ENCODE results near the gene DROSHA. TPM values are rescaled to one million over a fixed set of nuclear protein-coding genes. Genes with fewer than 3 reads are reported as not detected.
A peak's percentile ranks its signal among the peaks of the same experiment; 100 is the strongest.
"Not testable (repeated sequence)": the region's sequence is repeated elsewhere in the genome, so short reads cannot be mapped to it uniquely, and the experiment has no call there.

The DROSHA gene
- total and polyA plus RNA-seq, 4 donors, result 75.8 to 84.3 (median 82.1) TPM

GRCh38 chr5:31563216-31563615 lies 31.3 kb upstream of the DROSHA start:
- no peaks in the 10 kb centered on the region for H3K4me1 ChIP-seq (ENCODE audit: control insufficient read depth, insufficient read depth, low read length)
- H3K4me3 ChIP-seq (ENCODE audit: low read depth, low read length), result no peak overlapping the region
- H3K9me3 ChIP-seq (ENCODE audit: control insufficient read depth, insufficient read depth, low read length), result peaks cover 6% of the 10 kb centered on the region
- no peaks in the 10 kb centered on the region for H3K36me3 ChIP-seq (ENCODE audit: control insufficient read depth, insufficient read depth, low read length)
- 67% methylated on average over 1 of the region's 4 CpGs for WGBS (ENCODE audit: insufficient coverage)
- H3K27me3 ChIP-seq (ENCODE audit: control insufficient read depth, insufficient read depth, low read length), result no peaks in the 10 kb centered on the region
- no peak for DNase-seq (ENCODE audit: low read depth in 4 of 6, low spot score in 6 of 6)
- H3K27ac ChIP-seq (ENCODE audit: low read depth, low read length), result no peak overlapping the region

DNA sequence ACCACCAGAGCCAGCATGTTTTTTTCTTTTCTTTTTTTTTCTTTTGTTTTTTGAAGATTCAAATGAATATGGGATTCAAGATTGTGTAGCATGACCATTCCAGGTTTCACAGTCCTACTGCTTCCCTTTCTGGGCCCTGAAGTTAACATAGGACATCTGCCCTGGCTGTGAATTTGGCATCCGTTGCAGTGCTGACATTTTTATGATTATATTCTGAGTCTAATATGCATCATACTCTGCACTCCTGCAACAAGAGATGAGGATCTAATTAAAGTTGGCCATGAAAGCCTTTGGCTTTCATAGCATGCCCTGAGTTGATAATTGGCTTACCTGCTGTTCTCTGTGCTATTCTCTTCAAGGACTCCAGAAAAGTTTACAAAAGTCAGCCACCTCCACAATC lies 30.1 kb upstream of the DROSHA start:
- no CpG with 5 or more reads among the region's 1 CpG for WGBS (ENCODE audit: insufficient coverage)
- no peak overlapping the region for H3K27ac ChIP-seq (ENCODE audit: low read depth, low read length)
- peaks cover 5% of the 10 kb centered on the region for H3K36me3 ChIP-seq (ENCODE audit: control insufficient read depth, insufficient read depth, low read length)
- no peaks in the 10 kb centered on the region for H3K27me3 ChIP-seq (ENCODE audit: control insufficient read depth, insufficient read depth, low read length)
- no peak for DNase-seq (ENCODE audit: low read depth in 4 of 6, low spot score in 6 of 6)
- no peak overlapping the region for H3K4me3 ChIP-seq (ENCODE audit: low read depth, low read length)
- H3K9me3 ChIP-seq (ENCODE audit: control insufficient read depth, insufficient read depth, low read length), result peaks cover 6% of the 10 kb centered on the region
- H3K4me1 ChIP-seq (ENCODE audit: control insufficient read depth, insufficient read depth, low read length), result no peaks in the 10 kb centered on the region

GRCh38 chr5:31559942-31560341 lies 28.0 kb upstream of the DROSHA start:
- Histone ChIP-seq H3K9me3 (ENCODE audit: control insufficient read depth, insufficient read depth, low read length) (no peaks in the 10 kb centered on the region), H3K27me3 (ENCODE audit: control insufficient read depth, insufficient read depth, low read length) (no peaks in the 10 kb centered on the region), H3K4me1 (ENCODE audit: control insufficient read depth, insufficient read depth, low read length) (no peaks in the 10 kb centered on the region), H3K36me3 (ENCODE audit: control insufficient read depth, insufficient read depth, low read length) (peaks cover 15% of the 10 kb centered on the region), H3K27ac (ENCODE audit: low read depth, low read length) (no peak overlapping the region), H3K4me3 (ENCODE audit: low read depth, low read length) (no peak overlapping the region)
- no peak for DNase-seq (ENCODE audit: low read depth in 4 of 6, low spot score in 6 of 6)
- no CpG with 5 or more reads among the region's 3 CpGs for whole genome bisulfite sequencing (ENCODE audit: insufficient coverage)

DNA sequence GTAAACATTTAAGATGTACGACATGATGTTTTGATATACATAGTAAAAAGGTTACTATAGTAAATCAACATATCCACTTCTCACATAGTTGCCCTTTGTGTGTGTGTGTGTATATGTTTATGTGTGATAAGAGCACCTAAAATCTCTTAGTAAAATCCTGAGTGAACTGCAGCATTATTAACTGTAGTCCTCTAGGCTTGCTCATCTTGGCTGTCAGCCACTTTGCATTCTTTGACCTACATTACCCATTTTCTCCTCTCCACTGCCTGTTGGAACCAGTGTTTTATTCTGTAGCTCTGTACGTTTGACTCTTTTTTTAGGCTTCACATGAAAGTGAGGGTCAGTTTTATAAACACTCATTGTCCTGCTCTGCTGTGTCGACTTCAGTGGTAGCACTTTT lies 24.6 kb upstream of the DROSHA start:
- DNase-seq (ENCODE audit: low read depth in 4 of 6, low spot score in 6 of 6), result no peak
- Histone ChIP-seq H3K27me3 (ENCODE audit: control insufficient read depth, insufficient read depth, low read length) (no peaks in the 10 kb centered on the region), H3K4me1 (ENCODE audit: control insufficient read depth, insufficient read depth, low read length) (no peaks in the 10 kb centered on the region), H3K27ac (ENCODE audit: low read depth, low read length) (no peak overlapping the region), H3K4me3 (ENCODE audit: low read depth, low read length) (no peak overlapping the region), H3K9me3 (ENCODE audit: control insufficient read depth, insufficient read depth, low read length) (no peaks in the 10 kb centered on the region), H3K36me3 (ENCODE audit: control insufficient read depth, insufficient read depth, low read length) (peaks cover 18% of the 10 kb centered on the region)
- 61% methylated on average over 2 of the region's 3 CpGs for WGBS (ENCODE audit: insufficient coverage)

- H3K9me3 ChIP-seq (ENCODE audit: control insufficient read depth, insufficient read depth, low read length), result no peaks in the 10 kb centered on the region
- no peaks in the 10 kb centered on the region for H3K27me3 ChIP-seq (ENCODE audit: control insufficient read depth, insufficient read depth, low read length)
- DNase-seq (ENCODE audit: low read depth in 4 of 6, low spot score in 6 of 6), result no peak
- peaks cover 18% of the 10 kb centered on the region for H3K36me3 ChIP-seq (ENCODE audit: control insufficient read depth, insufficient read depth, low read length)
- H3K4me3 ChIP-seq (ENCODE audit: low read depth, low read length), result no peak overlapping the region
- H3K27ac ChIP-seq (ENCODE audit: low read depth, low read length), result no peak overlapping the region
- no CpG with 5 or more reads among the region's 1 CpG for WGBS (ENCODE audit: insufficient coverage)
- H3K4me1 ChIP-seq (ENCODE audit: control insufficient read depth, insufficient read depth, low read length), result no peaks in the 10 kb centered on the region
Measured at GRCh38 chr5:31554552-31554951, 22.7 kb upstream of the DROSHA start.

DNA sequence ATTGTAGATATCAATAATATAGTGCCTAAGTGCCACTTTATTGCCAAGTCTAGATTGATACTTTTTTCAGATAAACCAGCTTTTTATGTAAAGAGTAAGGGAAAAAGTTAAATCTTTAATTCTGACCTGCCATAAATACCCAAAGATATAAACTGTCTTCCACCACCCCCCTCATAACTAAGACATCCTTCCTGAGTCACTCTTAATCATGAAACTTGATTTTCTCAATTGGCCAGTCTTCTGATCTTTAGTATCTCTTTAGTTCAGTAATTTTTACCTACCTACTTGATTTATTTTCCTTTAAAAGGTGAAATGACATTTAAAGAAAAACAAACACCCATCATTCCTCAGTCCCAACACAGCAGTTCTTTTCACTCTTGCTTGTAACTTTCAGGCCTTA lies 22.0 kb upstream of the DROSHA start:
- Histone ChIP-seq H3K27me3 (ENCODE audit: control insufficient read depth, insufficient read depth, low read length) (no peaks in the 10 kb centered on the region), H3K4me3 (ENCODE audit: low read depth, low read length) (no peak overlapping the region), H3K9me3 (ENCODE audit: control insufficient read depth, insufficient read depth, low read length) (no peaks in the 10 kb centered on the region), H3K27ac (ENCODE audit: low read depth, low read length) (no peak overlapping the region), H3K4me1 (ENCODE audit: control insufficient read depth, insufficient read depth, low read length) (no peaks in the 10 kb centered on the region), H3K36me3 (ENCODE audit: control insufficient read depth, insufficient read depth, low read length) (peaks cover 20% of the 10 kb centered on the region)
- no peak for DNase-seq (ENCODE audit: low read depth in 4 of 6, low spot score in 6 of 6)

- H3K27ac ChIP-seq (ENCODE audit: low read depth, low read length), result no peak overlapping the region
- DNase-seq (ENCODE audit: low read depth in 4 of 6, low spot score in 6 of 6), result no peak
- H3K4me1 ChIP-seq (ENCODE audit: control insufficient read depth, insufficient read depth, low read length), result no peaks in the 10 kb centered on the region
- WGBS (ENCODE audit: insufficient coverage), result no CpG with 5 or more reads among the region's 3 CpGs
- peaks cover 26% of the 10 kb centered on the region for H3K36me3 ChIP-seq (ENCODE audit: control insufficient read depth, insufficient read depth, low read length)
- H3K4me3 ChIP-seq (ENCODE audit: low read depth, low read length), result no peak overlapping the region
- no peaks in the 10 kb centered on the region for H3K27me3 ChIP-seq (ENCODE audit: control insufficient read depth, insufficient read depth, low read length)
- no peaks in the 10 kb centered on the region for H3K9me3 ChIP-seq (ENCODE audit: control insufficient read depth, insufficient read depth, low read length)
Measured at GRCh38 chr5:31551878-31552277, 20.0 kb upstream of the DROSHA start.

- H3K27ac ChIP-seq (ENCODE audit: low read depth, low read length); H3K9me3 ChIP-seq (ENCODE audit: control insufficient read depth, insufficient read depth, low read length); H3K4me3 ChIP-seq (ENCODE audit: low read depth, low read length); DNase-seq (ENCODE audit: low read depth in 4 of 6, low spot score in 6 of 6); H3K27me3 ChIP-seq (ENCODE audit: control insufficient read depth, insufficient read depth, low read length); H3K4me1 ChIP-seq (ENCODE audit: control insufficient read depth, insufficient read depth, low read length): not testable (repeated sequence)
- WGBS (ENCODE audit: insufficient coverage), result 91% methylated on average over 1 of the region's 2 CpGs
- peaks cover 26% of the 10 kb centered on the region for H3K36me3 ChIP-seq (ENCODE audit: control insufficient read depth, insufficient read depth, low read length)
Measured at GRCh38 chr5:31549114-31549513, 17.2 kb upstream of the DROSHA start.

DNA sequence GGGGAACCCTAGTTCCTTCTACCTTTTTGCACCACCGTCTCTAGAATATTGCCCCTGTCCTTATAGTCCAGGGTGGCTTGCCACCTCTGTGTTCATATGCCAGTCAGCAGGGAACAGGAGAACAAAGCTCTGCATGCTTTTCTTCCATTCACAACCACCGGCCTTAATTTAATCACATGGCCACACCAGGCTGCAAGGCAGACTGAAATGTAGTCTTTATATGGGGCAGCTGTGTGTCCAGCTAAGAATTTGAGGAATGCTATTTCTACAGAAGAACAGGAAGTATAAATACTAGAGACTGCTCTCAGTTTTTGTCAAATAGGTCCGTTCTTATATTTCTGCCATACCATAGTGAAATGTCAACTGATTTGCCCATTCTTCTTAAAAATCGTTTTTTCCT lies 6.0 kb upstream of the DROSHA start:
- Histone ChIP-seq H3K4me3 (ENCODE audit: low read depth, low read length) (no peak overlapping the region), H3K27me3 (ENCODE audit: control insufficient read depth, insufficient read depth, low read length) (no peaks in the 10 kb centered on the region), H3K36me3 (ENCODE audit: control insufficient read depth, insufficient read depth, low read length) (peaks cover 12% of the 10 kb centered on the region), H3K27ac (ENCODE audit: low read depth, low read length) (peak overlapping the region; percentile 57), H3K4me1 (ENCODE audit: control insufficient read depth, insufficient read depth, low read length) (peaks cover 10% of the 10 kb centered on the region), H3K9me3 (ENCODE audit: control insufficient read depth, insufficient read depth, low read length) (no peaks in the 10 kb centered on the region)
- no peak for DNase-seq (ENCODE audit: low read depth in 4 of 6, low spot score in 6 of 6)
- 86% methylated on average over 1 of the region's 4 CpGs for WGBS (ENCODE audit: insufficient coverage)

DNA sequence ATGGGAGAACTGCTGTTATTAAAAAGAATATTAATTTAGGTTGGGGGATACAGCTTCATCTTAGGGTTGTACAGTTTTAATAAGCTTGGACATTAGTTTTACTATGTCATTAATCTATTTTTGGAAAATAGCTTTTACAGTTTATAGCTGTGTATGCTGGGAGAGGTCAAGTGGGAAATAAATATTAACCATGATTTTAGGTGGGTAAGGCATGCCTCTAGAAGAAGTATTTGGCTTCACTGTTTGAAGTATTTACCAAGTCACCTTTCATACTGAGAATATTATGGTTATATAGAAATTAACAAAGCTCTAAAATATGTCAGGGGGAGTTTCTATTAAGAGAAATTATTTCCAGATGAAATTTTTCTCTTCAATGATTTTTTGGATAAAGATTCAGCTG lies 5.5 kb upstream of the DROSHA start:
- Histone ChIP-seq H3K4me1 (ENCODE audit: control insufficient read depth, insufficient read depth, low read length) (peaks cover 11% of the 10 kb centered on the region), H3K27ac (ENCODE audit: low read depth, low read length) (peak overlapping the region; percentile 57), H3K4me3 (ENCODE audit: low read depth, low read length) (no peak overlapping the region), H3K36me3 (ENCODE audit: control insufficient read depth, insufficient read depth, low read length) (peaks cover 12% of the 10 kb centered on the region), H3K9me3 (ENCODE audit: control insufficient read depth, insufficient read depth, low read length) (no peaks in the 10 kb centered on the region), H3K27me3 (ENCODE audit: control insufficient read depth, insufficient read depth, low read length) (no peaks in the 10 kb centered on the region)
- no peak for DNase-seq (ENCODE audit: low read depth in 4 of 6, low spot score in 6 of 6)

All from spinal cord (tissue), 10 donors.